Loucy (cell line): ENCODE results near the gene MITF.

Experiments
- H2AFZ ChIP-seq: fragments of 200-600 bp; sonication (generic); 2 replicates; pipeline ENCODE4 v1.6.0; 2016; ENCODE audit warnings: antibody characterized with exemption, mild to moderate bottlenecking, low read length, moderate library complexity
- H3F3A ChIP-seq: fragments of 200-600 bp; 2 replicates; pipeline ENCODE4 v1.6.0; 2016; ENCODE audit warnings: antibody characterized with exemption, low read depth, mild to moderate bottlenecking
- H3K27me3 ChIP-seq: fragments of 200-600 bp; sonication (generic); 2 replicates; pipeline ENCODE4 v1.6.1; 2014; ENCODE audit warnings: low read length, mild to moderate bottlenecking; ENCODE audit not compliant: insufficient read depth, poor library complexity, severe bottlenecking
- H3K36me3 ChIP-seq: fragments of 200-600 bp; sonication (generic); 2 replicates; pipeline ENCODE4 v1.6.1; 2016; ENCODE audit warnings: low read length; ENCODE audit not compliant: insufficient read depth
- H3K4me1 ChIP-seq: fragments of 200-600 bp; sonication (generic); 2 replicates; pipeline ENCODE4 v1.5.1; 2014; ENCODE audit warnings: low read length, mild to moderate bottlenecking; ENCODE audit not compliant: insufficient read depth, poor library complexity, severe bottlenecking
- H3K4me2 ChIP-seq: fragments of 200-600 bp; sonication (generic); 2 replicates; pipeline ENCODE4 v1.6.0; 2014; ENCODE audit warnings: antibody characterized with exemption, low read length, low read depth, mild to moderate bottlenecking; ENCODE audit not compliant: poor library complexity, severe bottlenecking
- H3K4me3 ChIP-seq: fragments of 200-600 bp; sonication (generic); 2 replicates; pipeline ENCODE4 v1.5.1; 2014; ENCODE audit warnings: low read length, mild to moderate bottlenecking, mixed read lengths; ENCODE audit not compliant: poor library complexity, severe bottlenecking
- H3K79me2 ChIP-seq: fragments of 200-600 bp; sonication (generic); 2 replicates; pipeline ENCODE4 v1.6.1; 2014; ENCODE audit warnings: low read length; ENCODE audit not compliant: insufficient read depth
- H3K9ac ChIP-seq: fragments of 200-600 bp; sonication (generic); 2 replicates; pipeline ENCODE4 v1.6.0; 2014; ENCODE audit warnings: mild to moderate bottlenecking, low read depth, low read length, moderate library complexity; ENCODE audit not compliant: poor library complexity, severe bottlenecking
- H3K9me2 ChIP-seq: fragments of 200-600 bp; sonication (generic); replicated peaks from 2 replicates; pipeline ENCODE4 v1.6.1; 2016; ENCODE audit warnings: low read depth, low read length, mixed read lengths
- H3K9me3 ChIP-seq: fragments of 200-600 bp; sonication (generic); 2 replicates; pipeline ENCODE4 v1.6.1; 2014; ENCODE audit warnings: mild to moderate bottlenecking, antibody characterized with exemption, low read length, low read depth; ENCODE audit not compliant: insufficient read depth
- H4K20me1 ChIP-seq: fragments of 200-600 bp; sonication (generic); 2 replicates; pipeline ENCODE4 v1.6.0; 2014; ENCODE audit warnings: antibody characterized with exemption, low read length, mild to moderate bottlenecking; ENCODE audit not compliant: insufficient read depth, poor library complexity, severe bottlenecking
- CTCF ChIP-seq: fragments of 200-600 bp; sonication (generic); conservative IDR thresholded peaks from 2 replicates; pipeline ENCODE4 v1.5.1; 2014; ENCODE audit warnings: mild to moderate bottlenecking, antibody characterized with exemption, low read length
- EZH2phosphoT487 ChIP-seq: fragments of 200-600 bp; IDR thresholded peaks from 2 replicates; pipeline ENCODE4 v1.6.1; 2018; ENCODE audit warnings: antibody characterized with exemption, mild to moderate bottlenecking, moderate library complexity, borderline replicate concordance

Gene MITF

GRCh38 chr3:70000028-70000410, 260.8 kb downstream of the MITF start:
- H3F3A ChIP-seq: no peaks in the 10 kb centered on the region
- H3K27me3 ChIP-seq: no peaks in the 10 kb centered on the region
- H3K4me3 ChIP-seq: no peak overlapping the region
- no peak overlapping the region for H3K9ac ChIP-seq
- H3K4me1 ChIP-seq: no peaks in the 10 kb centered on the region
- TF ChIP-seq CTCF (no peak), EZH2phosphoT487 (no peak)
- no peaks in the 10 kb centered on the region for H3K79me2 ChIP-seq
- no peak overlapping the region for H3K4me2 ChIP-seq
- no peaks in the 10 kb centered on the region for H3K9me2 ChIP-seq
- no peaks in the 10 kb centered on the region for H3K9me3 ChIP-seq
- H2AFZ ChIP-seq: no peak overlapping the region
- H4K20me1 ChIP-seq: no peaks in the 10 kb centered on the region
- no peaks in the 10 kb centered on the region for H3K36me3 ChIP-seq

- H3K27me3 ChIP-seq: no peaks in the 10 kb centered on the region
- H3K9me2 ChIP-seq: no peaks in the 10 kb centered on the region
- no peaks in the 10 kb centered on the region for H3K9me3 ChIP-seq
- H3K36me3 ChIP-seq: no peaks in the 10 kb centered on the region
- no peaks in the 10 kb centered on the region for H4K20me1 ChIP-seq
- no peak overlapping the region for H2AFZ ChIP-seq
- no peaks in the 10 kb centered on the region for H3K4me1 ChIP-seq
- H3F3A ChIP-seq: no peaks in the 10 kb centered on the region
- no peak overlapping the region for H3K4me2 ChIP-seq
- H3K79me2 ChIP-seq: no peaks in the 10 kb centered on the region
- H3K4me3 ChIP-seq: no peak overlapping the region
- no peak overlapping the region for H3K9ac ChIP-seq
- TF ChIP-seq CTCF: no peak
- no peak for TF ChIP-seq EZH2phosphoT487
These were observed 261.4 kb downstream of the MITF start for GRCh38 chr3:70000563-70001081.

DNA sequence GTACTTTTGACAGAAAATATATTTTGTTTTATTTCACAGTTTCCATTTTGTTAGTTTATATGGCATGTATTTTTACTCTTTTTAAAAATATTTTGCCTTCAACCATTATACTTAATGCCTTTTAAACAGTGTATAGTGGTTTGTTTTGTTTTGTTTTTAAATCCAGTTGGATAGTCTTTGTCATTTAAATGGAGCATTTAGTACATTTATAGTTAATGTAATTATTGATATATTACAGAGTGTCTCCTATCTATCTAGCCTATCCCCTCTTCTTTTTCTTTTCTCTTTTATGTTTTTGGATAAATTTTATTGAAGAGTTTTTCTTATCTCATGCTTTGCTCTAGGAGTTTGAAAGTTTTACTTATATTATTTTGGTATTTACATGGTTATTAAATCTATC, 263.9 kb downstream of the MITF start:
- no peaks in the 10 kb centered on the region for H4K20me1 ChIP-seq
- H3K4me2 ChIP-seq: no peak overlapping the region
- no peaks in the 10 kb centered on the region for H3K79me2 ChIP-seq
- no peak overlapping the region for H2AFZ ChIP-seq
- no peaks in the 10 kb centered on the region for H3K36me3 ChIP-seq
- no peaks in the 10 kb centered on the region for H3K27me3 ChIP-seq
- H3K4me1 ChIP-seq: no peaks in the 10 kb centered on the region
- no peak overlapping the region for H3K4me3 ChIP-seq
- no peak overlapping the region for H3K9ac ChIP-seq
- TF ChIP-seq CTCF (no peak), EZH2phosphoT487 (no peak)
- no peaks in the 10 kb centered on the region for H3K9me2 ChIP-seq
- no peaks in the 10 kb centered on the region for H3K9me3 ChIP-seq
- H3F3A ChIP-seq: no peaks in the 10 kb centered on the region
